ENCODE measurements around the gene CCDC146.
"Not testable (repeated sequence)": the region's sequence is repeated elsewhere in the genome, so short reads cannot be mapped to it uniquely, and the experiment has no call there.

GRCh38 chr7:77100501-77100900 is 21.9 kb upstream of the CCDC146 start:
- TF ChIP-seq CTCF (conservative IDR thresholded peaks at IDR 0.05; ENCODE audit: low read depth, low read length); EZH2 (IDR thresholded peaks at IDR 0.05; ENCODE audit: low read length, unreplicated experiment): not testable (repeated sequence)
